CD4-positive, alpha-beta T cell treated with Interleukin-17A for 1 hour (primary cell): ENCODE results near the gene LY86.

ENCODE experiments used
- DNase-seq: peaks from one replicate; pipeline ENCODE4 v3.0.0-alpha.2; 2020

LY86 gene

DNA sequence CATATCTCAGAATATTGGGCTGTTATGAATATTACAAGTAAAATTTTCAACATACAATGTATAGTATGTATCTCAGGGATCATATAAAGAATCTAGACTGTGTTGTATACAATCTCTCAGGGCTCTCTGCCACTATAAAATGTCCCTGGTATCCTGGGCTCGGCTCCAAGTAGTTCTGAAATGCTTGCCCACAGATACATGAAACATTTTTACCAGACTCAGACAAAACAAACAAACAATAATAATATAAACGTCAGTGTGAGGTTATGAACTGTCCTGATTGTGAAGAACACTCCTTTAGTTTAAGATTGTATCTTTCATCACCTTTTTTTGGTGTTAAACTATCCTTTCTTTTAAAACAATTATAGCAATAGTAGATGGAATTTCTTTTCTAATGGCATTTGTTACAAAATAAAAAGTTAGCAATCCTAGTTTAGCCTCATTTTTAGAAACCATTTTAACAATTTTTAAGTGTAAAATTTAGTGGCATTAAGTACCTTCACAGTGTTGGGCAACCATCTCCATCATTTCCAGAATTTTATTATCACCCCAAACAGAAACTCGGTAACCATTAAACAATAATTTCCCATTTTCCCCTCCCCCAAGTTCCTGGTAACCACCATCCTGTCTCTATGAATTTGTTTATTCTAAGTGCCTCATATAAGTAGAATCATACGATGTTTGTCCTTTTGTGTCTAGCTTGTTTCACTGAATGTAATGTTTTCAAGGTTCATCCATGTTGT lies 17.4 kb upstream of the LY86 start:
- DNase-seq: no peak

DNA sequence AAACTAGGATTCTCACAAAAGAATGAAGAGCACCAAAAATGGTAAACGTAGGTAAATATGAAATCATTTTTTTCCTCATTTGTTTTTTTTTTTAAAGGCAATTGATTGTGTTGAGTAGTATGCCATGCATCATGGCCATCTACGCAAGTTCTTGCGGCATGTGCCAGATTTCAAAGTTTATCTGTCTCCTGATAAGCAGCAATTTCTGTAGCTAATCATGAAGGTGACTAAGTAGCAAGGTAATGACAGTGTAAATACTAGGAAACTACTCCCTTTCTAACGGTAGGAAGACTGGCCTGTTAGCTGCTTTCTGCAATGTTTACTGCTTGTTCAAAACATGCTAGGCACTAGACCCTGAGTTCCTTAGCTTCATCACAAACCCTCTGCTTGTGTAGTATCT lies 13.4 kb upstream of the LY86 start:
- no peak for DNase-seq

DNA sequence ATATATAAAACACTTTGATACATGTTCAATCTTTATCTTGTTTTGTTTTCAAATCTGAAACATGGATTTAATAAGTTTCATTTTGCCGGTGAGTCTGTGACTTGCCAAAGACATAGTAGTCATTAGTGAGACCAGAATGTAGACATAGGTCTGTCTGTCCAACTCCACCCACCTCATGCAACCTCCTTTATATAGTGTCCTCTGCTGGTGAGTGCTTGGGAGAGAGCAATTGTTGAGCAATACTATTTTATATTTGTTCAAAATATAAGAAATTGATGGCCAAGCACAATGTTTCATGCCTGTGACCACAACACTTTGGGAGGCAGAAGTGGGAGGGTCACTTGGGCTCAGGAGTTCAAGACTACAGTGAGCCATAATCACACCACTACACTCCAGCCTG lies 10.8 kb upstream of the LY86 start:
- DNase-seq: no peak

DNA sequence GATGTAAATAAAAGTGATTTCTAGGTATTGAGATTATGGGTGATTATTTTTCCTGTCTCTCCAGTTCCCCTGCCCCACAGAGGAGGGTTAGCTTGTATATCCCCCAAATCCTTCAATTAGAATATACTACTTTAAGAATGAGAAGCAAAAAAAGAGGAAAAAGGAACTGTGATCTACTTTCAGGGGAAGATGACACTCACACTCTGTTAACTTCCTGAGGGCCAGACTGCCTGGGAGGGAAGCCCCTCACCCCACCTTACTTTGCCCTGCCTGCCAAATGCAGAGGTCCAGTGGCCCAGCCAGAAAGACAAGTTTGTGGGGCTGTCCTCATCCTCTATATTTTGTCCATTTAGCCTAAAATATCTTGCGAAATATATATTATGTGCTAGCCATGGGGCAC lies 9.2 kb upstream of the LY86 start:
- no peak for DNase-seq

DNA sequence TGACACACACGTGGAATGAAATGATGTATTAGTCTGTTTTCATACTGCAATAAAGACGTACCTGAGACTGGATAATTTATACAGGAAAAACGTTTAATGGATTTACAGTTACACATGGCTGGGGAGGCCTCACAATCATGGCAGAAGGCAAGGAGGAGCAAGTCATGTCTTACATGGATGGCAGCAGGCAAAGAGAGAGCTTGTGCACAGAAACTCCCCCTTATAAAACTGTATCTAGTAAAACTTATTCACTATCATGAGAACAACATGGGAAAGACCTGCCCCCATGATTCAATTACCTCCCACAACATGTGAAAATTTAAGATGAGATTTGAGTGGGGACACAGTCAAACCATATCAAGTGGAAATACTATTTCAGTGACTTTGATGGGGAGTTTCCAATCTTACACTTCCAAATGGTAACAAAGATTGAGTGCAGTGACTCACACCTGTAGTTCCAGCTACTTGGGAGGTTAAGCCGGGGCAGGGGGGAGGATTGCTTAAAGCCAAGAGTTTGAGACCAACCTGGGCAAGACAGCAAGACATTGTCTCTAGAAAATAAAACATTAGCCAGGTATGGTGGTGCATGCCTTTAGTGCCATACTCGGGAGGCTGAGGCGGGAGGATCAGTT lies 8.2 kb upstream of the LY86 start:
- DNase-seq: no peak

DNA sequence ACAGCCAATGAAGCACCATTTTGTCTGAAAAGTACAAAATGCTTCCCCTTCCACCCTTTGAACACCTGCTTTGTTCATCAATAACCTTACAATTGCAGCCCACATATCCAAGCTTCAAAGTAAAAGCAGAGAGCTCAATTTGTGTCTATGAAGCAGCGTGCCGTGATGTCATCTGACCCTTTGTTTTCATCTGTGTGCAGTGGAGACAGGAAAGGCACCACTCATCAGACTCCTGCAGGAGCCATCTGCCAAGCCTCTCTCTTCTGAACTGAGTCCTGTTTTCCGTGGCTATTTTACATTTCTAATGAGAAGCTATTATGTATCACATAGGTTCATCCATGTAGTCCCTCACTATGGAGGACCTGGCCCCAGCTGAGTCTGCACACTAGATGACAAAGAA lies 7.5 kb upstream of the LY86 start:
- DNase-seq: no peak

DNA sequence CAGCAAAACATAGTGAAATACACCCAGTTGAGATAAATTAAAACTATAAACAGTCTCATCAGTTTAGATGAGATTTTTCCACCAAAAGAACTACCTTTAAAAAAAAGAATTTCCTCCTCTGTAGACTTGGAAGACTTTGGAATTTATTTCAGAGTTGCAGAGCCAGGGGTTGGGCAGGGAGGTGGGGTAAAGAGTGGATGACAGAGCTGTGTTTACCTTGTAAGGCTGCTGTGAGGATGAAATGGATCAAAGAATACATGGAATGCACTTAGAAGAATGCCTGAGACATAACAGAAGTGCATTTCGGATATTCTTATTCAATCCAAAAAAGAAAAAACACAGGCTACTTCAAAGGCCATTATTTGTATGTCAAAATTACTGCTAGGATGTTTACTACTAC lies 6.4 kb upstream of the LY86 start:
- no peak for DNase-seq

DNA sequence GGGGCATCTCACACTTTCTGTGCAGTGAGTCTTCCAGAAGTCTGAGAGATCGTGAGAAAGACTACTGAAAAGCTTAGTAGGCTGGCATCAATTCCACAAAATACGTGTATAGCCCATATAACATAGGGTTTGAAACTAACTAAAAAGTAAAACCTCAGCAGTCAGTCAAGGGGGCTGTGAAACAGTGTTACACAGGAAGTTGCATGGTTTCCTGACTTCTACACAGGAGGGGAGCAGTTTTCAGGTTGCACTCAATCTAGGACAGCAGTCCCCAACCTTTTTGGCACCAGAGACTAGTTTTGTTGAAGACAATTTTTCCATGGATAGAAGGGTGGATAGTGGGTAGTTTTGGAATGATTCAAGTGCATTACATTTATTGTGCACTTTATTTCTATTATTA lies 4.7 kb upstream of the LY86 start:
- DNase-seq: peak; percentile 34

DNA sequence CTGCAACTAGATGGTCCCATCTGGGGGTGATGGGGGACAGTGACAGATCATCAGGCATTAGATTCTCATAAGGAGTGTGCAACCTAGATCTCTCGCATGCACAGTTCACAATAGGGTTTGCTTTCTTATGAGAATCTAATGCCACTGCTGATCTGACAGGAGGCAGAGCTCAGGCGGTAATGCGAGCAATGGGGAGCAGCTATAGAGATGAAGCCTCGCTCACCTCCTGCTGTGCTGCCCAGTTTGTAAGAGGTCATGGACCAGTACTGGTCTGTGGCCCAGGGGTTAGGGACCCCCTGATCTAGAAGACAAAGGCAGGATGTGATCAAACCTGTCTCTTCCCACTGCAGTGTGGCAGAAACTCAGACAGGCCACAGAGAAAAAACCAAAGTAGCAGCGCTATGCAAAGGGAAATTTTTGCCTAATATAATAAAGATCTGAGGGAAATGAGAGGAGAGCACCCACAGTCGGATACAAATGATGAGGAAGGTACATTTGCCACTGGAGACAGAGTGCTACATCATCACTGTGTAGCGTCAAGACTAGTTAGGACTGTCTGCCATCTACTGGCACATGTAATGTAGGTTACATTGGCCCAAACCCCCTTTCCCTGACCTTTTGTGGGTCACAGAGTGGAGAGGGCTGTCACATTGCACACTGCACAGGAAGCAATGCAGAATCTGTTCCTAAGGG lies 4.1 kb upstream of the LY86 start:
- no peak for DNase-seq

DNA sequence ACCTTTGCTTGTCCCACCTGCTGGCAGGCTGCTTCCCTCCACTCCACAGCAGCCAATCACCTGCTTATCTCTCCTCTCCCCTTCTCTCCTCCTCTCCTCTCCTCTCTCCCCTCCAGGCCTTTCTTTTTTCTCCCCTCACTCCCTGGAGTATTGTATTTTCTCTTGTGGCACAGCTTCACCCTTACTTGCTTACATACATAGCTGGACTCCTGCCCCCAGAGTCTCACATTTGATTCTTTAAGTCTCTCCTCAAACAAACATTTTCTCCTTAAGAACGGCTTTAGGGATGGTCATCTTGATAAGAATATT lies 3.6 kb upstream of the LY86 start:
- DNase-seq: no peak

DNA sequence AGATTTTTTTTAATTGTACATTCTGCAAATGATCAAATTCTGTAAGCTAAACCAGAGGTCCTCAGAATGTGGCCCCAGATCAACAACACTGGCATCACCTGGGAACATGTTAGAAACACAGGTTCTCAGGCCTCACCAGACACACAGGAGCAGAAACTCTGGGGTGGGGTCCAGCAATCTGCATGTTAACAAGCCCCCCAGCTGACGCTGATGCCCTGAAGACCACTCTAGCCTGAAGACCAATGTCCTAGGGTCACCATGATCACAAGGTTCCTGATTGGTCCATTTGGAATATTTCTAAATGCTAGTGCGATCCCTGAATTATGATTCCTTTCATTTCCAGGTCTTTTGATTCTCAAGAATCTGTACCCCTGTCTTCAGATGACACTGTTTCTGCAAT lies 2.4 kb upstream of the LY86 start:
- no peak for DNase-seq

DNA sequence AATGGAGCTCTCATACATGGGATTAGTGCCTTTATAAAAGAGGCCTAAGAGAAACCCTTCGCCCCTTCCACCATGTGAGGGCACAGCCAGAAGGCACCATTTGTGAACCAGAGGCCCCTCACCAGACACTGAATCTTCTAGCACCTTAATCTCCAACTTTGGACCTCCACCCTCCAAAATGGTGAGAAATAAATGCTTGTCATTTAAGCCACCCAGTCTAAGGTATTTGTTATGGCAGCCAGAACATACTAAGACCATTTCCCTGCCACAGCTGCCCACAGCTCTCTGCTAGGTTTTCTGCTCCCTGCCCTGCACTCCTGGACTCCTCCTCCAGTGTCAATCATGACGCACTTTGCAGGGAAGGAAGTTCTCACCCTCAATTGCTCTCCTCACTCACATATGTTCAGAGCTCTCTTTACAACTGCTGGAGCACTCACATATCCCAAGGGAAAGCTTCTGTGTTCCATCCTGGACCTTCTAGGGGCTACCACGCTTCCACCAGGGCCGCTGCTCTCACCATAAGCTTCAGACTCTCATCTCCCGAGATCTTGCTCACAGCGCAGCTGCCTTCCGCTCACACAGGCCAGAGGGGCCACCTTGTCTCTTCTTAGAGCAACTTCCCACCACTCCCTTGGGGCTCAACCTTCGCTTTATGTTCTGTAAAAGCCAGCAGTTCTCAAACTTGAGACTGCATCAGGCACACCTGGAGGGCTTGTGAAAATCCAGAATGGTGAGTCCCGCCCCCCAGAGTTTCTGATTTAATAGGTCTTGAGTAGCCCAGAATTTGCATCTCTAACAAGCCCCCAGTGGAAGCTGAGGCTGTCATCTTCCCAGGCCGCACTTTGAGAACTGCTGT lies 1.6 kb upstream of the LY86 start:
- DNase-seq: no peak

DNA sequence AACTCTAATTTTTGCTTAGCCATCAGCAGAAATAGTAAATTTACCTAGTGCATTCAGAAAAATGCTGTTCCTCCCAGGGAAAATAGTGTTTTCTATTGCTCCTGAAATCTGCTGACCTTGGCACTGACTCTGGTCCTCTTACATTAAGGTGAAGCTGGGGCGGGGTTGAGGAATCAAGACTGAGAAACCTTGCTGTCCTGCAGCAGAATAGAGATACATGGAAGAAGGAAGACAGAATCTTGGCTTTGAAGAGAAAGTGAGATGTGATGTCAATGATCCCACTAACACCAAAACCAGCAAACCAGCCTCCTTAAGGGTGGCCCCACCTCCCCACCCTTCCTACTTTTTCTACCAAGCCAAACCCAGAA lies 840 bp upstream of the LY86 start:
- no peak for DNase-seq

DNA sequence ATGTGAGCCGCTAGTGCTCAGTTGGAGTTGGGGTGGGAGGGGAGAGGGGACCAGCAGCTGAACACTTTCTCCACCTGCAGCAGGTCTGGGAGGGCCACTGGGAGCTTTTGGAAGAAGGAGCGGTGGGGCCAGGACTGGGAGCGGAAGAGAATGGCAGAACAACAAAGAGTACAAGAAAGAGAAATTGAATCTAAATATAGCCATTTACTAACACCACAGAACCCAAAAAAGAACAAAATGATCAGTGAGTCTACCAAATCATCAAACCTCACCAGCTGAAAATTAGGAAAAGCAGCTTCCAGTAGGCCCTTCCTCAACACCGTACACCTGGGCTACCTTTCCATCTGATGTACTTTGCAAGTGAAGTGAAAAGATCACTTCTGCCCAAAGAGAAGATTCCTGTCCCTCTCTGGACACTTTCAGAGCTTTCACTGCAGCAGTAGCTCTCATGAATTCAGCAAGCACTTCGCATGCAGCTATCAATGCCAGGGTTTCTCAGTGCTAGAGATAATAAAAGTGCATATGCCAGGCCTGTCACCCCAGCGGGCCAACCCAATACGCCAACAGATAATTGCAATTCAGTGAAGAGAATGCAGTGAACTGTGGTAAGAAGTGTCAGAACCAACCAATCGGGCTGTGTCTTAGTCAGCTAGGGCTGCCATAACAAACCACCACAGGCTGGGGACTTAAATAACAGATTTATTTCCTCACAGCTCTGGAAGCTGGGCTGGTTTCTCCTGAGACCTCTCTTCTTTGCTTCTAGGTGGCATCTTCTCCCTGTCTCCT lies 597 bp downstream of the LY86 start:
- no peak for DNase-seq

DNA sequence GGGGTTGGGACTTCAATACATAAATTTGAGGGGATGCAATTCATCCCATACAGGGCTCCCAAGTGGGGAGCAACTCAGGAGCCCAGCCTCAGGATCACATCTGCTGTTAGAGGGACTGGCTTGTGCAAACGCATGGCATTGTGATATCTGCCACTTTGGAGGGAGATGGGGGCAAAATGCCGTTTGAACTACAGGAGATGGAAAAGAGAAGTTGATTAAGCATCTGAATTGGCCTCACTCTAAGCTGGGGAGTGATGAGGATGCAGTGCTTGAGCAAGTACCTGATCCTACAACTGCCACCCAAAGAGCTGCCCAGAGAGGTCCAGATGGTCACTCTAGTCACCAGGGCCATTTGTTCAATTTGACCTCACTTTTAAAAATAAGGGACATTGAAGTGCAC lies 2.0 kb downstream of the LY86 start:
- no peak for DNase-seq

DNA sequence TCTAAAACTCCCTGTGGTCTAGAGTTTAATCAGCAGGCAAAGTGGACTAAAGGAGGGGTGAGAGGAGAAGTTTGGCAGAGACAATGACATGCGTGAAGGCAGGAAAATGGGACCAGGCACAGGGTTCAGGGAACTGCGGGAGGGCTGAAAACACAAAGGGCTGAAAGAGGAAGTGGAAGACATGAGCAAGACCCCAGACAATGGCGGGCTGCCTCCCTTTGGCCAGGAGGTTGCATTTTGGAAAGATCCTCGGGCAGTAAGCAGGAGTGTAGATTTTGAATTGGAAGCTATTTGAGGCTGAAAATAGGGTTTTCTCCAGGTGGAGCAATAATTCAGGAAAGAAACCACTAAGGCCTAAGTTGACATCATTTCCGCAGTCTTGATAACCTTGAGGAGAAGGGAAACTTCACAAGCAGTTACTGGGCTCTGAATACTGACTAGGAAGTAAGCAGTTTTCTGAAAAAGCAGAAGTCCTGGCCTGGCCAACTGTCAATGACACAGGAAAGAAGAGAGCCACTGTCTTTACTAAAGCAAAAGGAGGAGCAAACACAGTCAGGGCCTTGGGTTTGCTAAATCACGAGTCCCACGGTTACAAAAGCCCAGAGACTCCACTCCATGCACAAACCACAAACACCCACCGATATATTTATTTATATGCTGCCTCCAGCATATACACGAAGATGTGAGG lies 3.4 kb downstream of the LY86 start:
- peak; percentile 19 for DNase-seq

DNA sequence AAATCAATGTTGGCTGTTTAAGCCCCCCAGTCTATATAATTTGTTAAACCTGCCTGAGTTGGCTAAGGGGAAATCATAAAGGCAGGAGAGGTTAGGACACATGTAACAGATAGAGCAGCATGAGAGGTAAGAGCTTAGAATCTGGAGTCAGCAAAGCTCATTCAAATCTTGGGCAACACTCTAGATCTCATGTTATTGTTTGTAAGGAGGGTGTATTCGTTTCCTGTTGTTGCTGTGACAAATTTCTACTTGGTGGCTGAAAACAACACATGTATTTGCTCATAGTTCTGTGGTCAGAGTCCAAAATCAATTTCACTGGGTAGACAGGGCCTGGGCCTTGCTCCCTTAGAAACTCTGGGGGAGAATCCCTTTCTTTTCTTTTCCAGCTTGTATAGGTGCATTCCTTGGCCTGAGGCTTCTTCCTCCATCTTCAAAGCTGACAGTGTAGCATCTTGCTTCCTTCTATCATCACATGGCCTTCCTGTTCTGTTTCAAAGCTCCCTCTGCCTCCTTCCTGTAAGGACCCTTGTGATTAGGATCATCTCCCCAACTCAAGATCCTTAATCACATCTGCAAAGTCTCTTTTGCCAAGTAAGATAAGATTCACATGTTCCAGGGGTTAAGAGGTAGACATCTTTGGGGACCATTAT lies 4.4 kb downstream of the LY86 start:
- DNase-seq: no peak

DNA sequence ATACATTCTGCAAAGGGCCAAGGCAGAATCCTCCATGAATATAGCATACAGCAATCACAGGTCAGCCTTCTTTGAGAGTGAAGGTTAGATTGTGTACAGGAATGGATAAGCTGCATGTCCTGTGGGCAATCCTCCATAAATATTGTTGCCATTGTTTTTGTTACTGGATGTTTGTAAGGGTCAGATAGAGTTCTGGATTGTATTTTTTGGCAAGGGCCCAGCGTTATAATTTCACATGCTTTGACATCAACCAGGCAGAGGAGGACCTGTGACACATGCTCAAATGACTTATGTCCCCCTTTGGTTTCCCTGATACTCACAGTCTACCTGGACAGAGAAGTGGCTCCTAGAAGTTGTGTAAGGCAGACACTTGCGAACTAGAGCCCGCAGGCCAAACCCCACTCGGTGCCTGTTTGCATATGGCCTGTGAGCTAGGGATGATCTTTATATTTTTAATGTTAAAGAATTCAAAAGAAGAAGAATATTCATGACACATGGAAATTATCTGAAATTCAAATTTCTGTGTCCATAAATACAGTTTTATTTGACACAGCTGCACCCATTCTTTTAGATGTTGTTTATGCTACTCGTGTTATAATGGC lies 5.4 kb downstream of the LY86 start:
- no peak for DNase-seq

DNA sequence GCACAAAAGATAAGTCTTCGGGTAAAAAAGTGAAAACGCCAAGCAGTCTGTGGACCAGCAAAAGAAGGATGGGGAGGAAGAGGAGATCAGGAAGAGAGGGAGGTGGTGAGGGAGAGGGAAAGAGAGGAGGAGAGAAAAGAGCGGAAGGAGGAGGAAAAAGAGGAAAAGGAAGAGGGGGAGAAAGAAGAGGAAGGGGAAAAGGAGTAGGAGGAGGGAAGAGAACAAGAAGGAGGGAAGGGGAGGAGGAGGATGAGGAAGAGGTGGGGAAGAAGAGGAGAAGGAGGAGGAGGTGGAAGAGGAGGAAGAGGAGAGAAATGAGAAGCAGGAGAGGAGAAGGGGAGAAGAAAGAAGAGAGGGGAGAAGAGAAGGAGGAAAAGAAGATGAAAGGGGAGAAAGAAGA lies 6.5 kb downstream of the LY86 start:
- DNase-seq: no peak

DNA sequence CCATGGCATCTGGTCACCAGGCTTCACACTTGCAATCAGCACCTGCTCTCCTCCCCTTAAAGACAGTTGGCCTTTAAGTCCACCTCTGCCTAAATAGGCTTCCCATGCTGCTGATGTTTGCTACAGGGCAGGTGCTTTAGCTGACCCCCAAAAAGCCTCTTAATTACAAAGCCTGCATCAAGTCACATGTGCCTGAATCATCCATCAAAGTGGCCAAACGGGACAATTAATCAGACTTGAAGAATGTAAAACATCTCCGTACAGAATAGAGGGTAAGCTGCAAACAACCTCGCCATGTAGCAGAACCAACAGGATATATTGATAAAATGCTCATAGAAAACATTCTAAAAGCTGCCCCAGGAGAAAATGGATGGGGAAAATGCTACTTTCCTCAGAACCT lies 7.4 kb downstream of the LY86 start:
- DNase-seq: no peak
